Gastrocnemius medialis (tissue), 4 donors: ENCODE measurements around the gene SPTBN4. TPM values are rescaled to one million over a fixed set of nuclear protein-coding genes. Genes with fewer than 3 reads are reported as not detected.
"Not testable (repeated sequence)": the region's sequence is repeated elsewhere in the genome, so short reads cannot be mapped to it uniquely, and the experiment has no call there.

Experiments
- ATAC-seq, 2 donors: fragments of 150-250 bp; one replicate each; pipeline ENCODE4 v1.9.1; 2016
- DNase-seq, 2 donors: peaks; one replicate each; pipeline ENCODE4 v3.0.0-alpha.2; 2019
- H3K27ac ChIP-seq, 4 donors: fragments of 200-600 bp; sonication (generic); 1 replicate in 1 of 4; 2 replicates in 3 of 4; pipeline ENCODE4 v1.5.1; 2016 to 2018; ENCODE audit warnings: mild to moderate bottlenecking in 2 of 4, moderate library complexity in 1 of 4
- H3K27me3 ChIP-seq, 3 donors: fragments of 200-600 bp; sonication (generic) in 2 of 3; 1 replicate in 1 of 3; 2 replicates in 2 of 3; pipeline versions ENCODE4 v1.5.1 to v1.6.0; 2016 to 2019; ENCODE audit warnings: mild to moderate bottlenecking in 1 of 3, moderate library complexity in 1 of 3
- H3K36me3 ChIP-seq, 2 donors: fragments of 200-600 bp; sonication (generic) in 1 of 2; one replicate each; pipeline ENCODE4 v1.5.1; 2017 to 2018
- H3K4me1 ChIP-seq, 2 donors: fragments of 200-600 bp; sonication (generic) in 1 of 2; one replicate each; pipeline ENCODE4 v1.5.1; 2016 to 2017; ENCODE audit warnings: mild to moderate bottlenecking in 2 of 2
- H3K4me3 ChIP-seq, 4 donors: fragments of 200-600 bp; sonication (generic) in 3 of 4; 1 replicate in 1 of 4; 2 replicates in 3 of 4; pipeline ENCODE4 v1.5.1; 2016 to 2019; ENCODE audit warnings: mild to moderate bottlenecking in 2 of 4
- H3K9me3 ChIP-seq, 3 donors: fragments of 200-600 bp; sonication (generic) in 2 of 3; 1 replicate in 1 of 3; 2 replicates in 2 of 3; pipeline ENCODE4 v1.5.1; 2016 to 2019
- CTCF ChIP-seq, 5 experiments: fragments of 450-650 bp in 3 of 5; fragments of 200-600 bp in 2 of 5; sonication (generic) in 2 of 5; IDR thresholded peaks in 4 of 5; conservative IDR thresholded peaks in 1 of 5; 1 replicate in 4 of 5; 2 replicates in 1 of 5; pipeline ENCODE4 v1.5.1; 2016 to 2019; ENCODE audit warnings: antibody characterized with exemption in 5 of 5, mild to moderate bottlenecking in 3 of 5, moderate library complexity in 3 of 5
- POLR2A ChIP-seq, 2 donors: fragments of 450-650 bp; IDR thresholded peaks; one replicate each; pipeline ENCODE4 v1.6.1; 2017; ENCODE audit warnings: antibody characterized with exemption in 2 of 2, mild to moderate bottlenecking in 2 of 2, moderate library complexity in 2 of 2
- in situ Hi-C, 4 donors: fragments of 200-750 bp; cut with MboI; loops; one replicate each; pipeline versions ENCODE4 v1.15.0 to v1.8.0; 2017; ENCODE audit warnings: low sequenced_read_pairs in 4 of 4
- intact Hi-C: fragments of 100-400 bp; cut with DNase I; formaldehyde crosslinking; loops from one replicate; pipeline ENCODE4 v1.15.1; 2023; ENCODE audit warnings: low total_unique reads
- total RNA-seq, 4 donors: library from RNA; depleted of rRNA; stranded (reverse); fragments of >200 nt; gene quantifications; one replicate each; pipeline versions ENCODE4 v1.1.0 to v1.2.3, GENCODE V29; 2016

SPTBN4 gene
- total RNA-seq, 4 donors from 2014 or later, result 0.86 to 5.9 (median 2.4) TPM

- intact Hi-C loops, result no loop called here
- ATAC-seq (no peak), DNase-seq (no peak)
- TF ChIP-seq CTCF (IDR thresholded peaks at IDR 0.05 in 4 of 5, conservative IDR thresholded peaks at IDR 0.05 in 1 of 5) (no peak), POLR2A (IDR thresholded peaks at IDR 0.05) (no peak)
- Histone ChIP-seq H3K27ac (no peak overlapping the region), H3K27me3 (no peaks in the 10 kb centered on the region), H3K4me3 (no peak overlapping the region), H3K9me3 (no peaks in the 10 kb centered on the region), H3K36me3 (peaks cover 0 to 36% of the 10 kb centered on the region in 2 donors), H3K4me1 (no peaks in the 10 kb centered on the region)
- in situ Hi-C loops, result no loop called here
Measured at GRCh38 chr19:40453151-40453735, 13.6 kb upstream of the SPTBN4 start.

- H3K4me1 ChIP-seq, H3K9me3 ChIP-seq, H3K4me3 ChIP-seq, H3K27me3 ChIP-seq, ATAC-seq, intact Hi-C loops, H3K27ac ChIP-seq, in situ Hi-C loops, DNase-seq: not testable (repeated sequence)
- peaks cover 0 to 35% of the 10 kb centered on the region in 2 donors for H3K36me3 ChIP-seq
Measured at GRCh38 chr19:40453943-40454342, 12.9 kb upstream of the SPTBN4 start.

GRCh38 chr19:40457048-40457447 is 9.8 kb upstream of the SPTBN4 start:
- peaks cover 0 to 24% of the 10 kb centered on the region in 2 donors for H3K36me3 ChIP-seq
- in situ Hi-C loops, result no loop called here

GRCh38 chr19:40457953-40458596 is 8.7 kb upstream of the SPTBN4 start:
- Histone ChIP-seq H3K4me3 (no peak overlapping the region), H3K27me3 (no peaks in the 10 kb centered on the region), H3K4me1 (no peaks in the 10 kb centered on the region), H3K27ac (no peak overlapping the region), H3K9me3 (no peaks in the 10 kb centered on the region), H3K36me3 (peaks cover 0 to 24% of the 10 kb centered on the region in 2 donors)
- intact Hi-C loops, result no loop called here
- TF ChIP-seq CTCF (IDR thresholded peaks at IDR 0.05 in 4 of 5, conservative IDR thresholded peaks at IDR 0.05 in 1 of 5), result no peak
- TF ChIP-seq POLR2A (IDR thresholded peaks at IDR 0.05), result no peak
- DNase-seq (no peak), ATAC-seq (no peak)
- in situ Hi-C loops, result no loop called here

More at GRCh38 chr19:40457048-40457447, 9.8 kb upstream of the SPTBN4 start:
- DNase-seq (no peak), ATAC-seq (no peak)
- Histone ChIP-seq H3K27ac (no peak overlapping the region), H3K27me3 (no peaks in the 10 kb centered on the region), H3K4me1 (no peaks in the 10 kb centered on the region), H3K9me3 (no peaks in the 10 kb centered on the region), H3K4me3 (no peak overlapping the region)
- TF ChIP-seq CTCF (IDR thresholded peaks at IDR 0.05 in 4 of 5, conservative IDR thresholded peaks at IDR 0.05 in 1 of 5) (no peak), POLR2A (IDR thresholded peaks at IDR 0.05) (no peak)
- intact Hi-C loops, result no loop called here

- in situ Hi-C loops, result no loop called here
- no peak for ATAC-seq
- Histone ChIP-seq H3K27me3 (no peaks in the 10 kb centered on the region), H3K36me3 (peaks cover 0 to 24% of the 10 kb centered on the region in 2 donors), H3K4me1 (no peaks in the 10 kb centered on the region), H3K27ac (no peak overlapping the region), H3K9me3 (no peaks in the 10 kb centered on the region), H3K4me3 (no peak overlapping the region)
- TF ChIP-seq CTCF (IDR thresholded peaks at IDR 0.05 in 4 of 5, conservative IDR thresholded peaks at IDR 0.05 in 1 of 5), result no peak
- TF ChIP-seq POLR2A (IDR thresholded peaks at IDR 0.05), result no peak
- intact Hi-C loops, result no loop called here
- DNase-seq, result no peak
Measured at GRCh38 chr19:40458597-40458974, 8.2 kb upstream of the SPTBN4 start.
